Cortex of kidney (tissue), 1 donor: ENCODE measurements around the gene SLC11A2.
"Not testable (repeated sequence)": the region's sequence is repeated elsewhere in the genome, so short reads cannot be mapped to it uniquely, and the experiment has no call there.

ENCODE experiments used
- DNase-seq: peaks from one replicate; lab custom pipeline; 2025; lab: John Stamatoyannopoulos, UW

SLC11A2 gene

DNA sequence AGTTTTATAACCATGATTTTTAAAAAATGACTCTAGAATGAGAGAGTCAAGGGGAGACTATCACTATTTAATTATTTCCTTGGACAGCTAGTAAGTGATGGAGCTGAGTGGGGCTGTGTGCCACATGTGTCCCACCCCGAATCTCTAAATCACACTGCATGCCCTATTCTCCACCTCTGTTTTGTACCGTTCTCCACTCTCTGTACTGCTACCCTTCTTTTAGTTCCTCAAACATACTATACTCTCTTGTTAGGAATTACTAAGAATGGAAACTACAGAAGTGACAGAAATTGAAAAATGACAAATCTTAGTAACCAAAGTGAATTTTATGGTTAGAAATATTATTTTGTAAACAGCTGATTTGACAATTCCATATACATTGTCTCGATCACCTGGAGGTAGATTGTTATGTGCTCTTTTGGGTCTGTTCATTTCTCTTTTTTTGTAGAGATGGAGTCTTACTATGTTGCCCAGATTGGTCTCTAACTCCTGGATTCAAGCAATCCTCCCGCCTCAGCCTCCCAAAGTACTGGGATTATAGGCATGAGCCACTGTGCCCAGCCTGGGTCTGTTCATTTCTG, 35.9 kb downstream of the SLC11A2 start:
- no peak for DNase-seq

DNA sequence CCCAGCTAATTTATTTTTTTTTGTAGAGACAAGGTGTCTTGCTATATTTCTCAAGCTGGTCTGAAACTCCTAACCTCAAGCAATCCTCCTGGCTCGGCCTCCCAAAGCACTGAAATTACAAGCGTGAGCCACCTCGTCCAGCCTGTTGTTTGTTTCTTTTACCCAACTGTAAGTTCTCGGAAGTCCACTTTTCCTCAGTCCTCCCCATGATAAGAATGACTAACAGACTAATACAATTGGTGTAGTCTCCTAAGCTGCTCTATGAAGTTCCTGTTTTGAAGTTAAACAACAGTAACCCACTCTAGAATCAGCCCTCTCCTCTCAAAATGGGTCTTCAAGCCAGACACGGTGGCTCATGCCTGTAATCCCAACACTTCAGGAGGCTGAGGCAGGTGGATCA, 37.3 kb downstream of the SLC11A2 start:
- DNase-seq: no peak

- DNase-seq: no peak
Measured at GRCh38 chr12:50988051-50988450, 38.1 kb downstream of the SLC11A2 start.

DNA sequence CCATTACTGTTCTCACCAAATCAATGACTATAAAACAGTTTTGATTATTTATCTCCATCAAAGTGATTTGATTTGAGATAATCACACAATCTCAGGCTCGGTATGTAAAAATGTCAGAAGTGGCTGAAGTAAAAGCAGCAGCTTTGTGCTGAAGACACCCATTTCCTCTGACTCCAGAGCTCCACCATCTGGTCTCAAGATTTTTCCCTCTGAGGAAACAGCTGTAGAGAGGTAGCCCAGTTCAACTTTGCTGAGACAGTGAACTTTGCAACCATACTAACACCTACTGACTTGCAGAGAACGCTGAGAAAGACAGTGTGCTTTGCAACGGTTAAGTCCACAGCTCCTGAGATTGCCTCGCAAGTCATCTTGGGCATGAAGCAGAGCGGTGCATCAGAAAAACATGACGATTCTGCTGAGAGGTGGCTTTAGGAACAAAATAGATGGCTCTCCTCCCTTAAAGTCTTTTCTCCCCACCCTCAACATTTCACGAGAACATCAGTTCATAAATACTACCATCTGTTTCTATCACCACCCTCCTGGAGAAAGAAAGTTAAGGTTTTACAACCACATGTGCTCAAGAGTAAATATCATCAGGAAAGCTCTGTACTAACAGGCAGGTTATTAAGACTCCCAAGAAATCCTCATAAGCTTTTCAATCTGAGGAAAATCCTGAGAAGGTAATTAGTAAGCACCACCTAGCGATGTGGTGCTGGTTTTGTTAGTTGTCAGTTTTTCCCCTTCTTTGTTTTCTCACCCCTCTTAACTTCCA, 39.0 kb downstream of the SLC11A2 start:
- no peak for DNase-seq

DNA sequence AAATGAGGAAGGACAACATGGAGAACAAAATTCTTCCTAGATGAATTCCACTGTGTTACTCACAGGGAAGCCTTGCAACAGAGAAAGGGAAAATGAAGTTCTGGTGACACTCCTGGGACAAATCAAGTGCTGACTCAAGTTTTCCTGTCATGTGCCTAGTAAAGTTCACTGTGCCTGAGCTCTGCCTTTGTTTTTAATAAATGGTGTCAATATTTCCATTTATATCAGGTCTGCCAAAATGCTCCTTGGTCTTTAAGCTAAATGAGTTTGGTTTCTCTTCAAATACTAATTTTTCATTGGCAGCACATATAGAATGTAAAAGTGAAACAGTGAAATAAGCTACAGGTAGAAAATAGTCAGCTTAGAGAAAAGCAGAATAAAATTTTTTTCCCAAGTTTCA, 40.9 kb downstream of the SLC11A2 start:
- DNase-seq: no peak

GRCh38 chr12:50984586-50985298, 41.4 kb downstream of the SLC11A2 start:
- DNase-seq: no peak

DNA sequence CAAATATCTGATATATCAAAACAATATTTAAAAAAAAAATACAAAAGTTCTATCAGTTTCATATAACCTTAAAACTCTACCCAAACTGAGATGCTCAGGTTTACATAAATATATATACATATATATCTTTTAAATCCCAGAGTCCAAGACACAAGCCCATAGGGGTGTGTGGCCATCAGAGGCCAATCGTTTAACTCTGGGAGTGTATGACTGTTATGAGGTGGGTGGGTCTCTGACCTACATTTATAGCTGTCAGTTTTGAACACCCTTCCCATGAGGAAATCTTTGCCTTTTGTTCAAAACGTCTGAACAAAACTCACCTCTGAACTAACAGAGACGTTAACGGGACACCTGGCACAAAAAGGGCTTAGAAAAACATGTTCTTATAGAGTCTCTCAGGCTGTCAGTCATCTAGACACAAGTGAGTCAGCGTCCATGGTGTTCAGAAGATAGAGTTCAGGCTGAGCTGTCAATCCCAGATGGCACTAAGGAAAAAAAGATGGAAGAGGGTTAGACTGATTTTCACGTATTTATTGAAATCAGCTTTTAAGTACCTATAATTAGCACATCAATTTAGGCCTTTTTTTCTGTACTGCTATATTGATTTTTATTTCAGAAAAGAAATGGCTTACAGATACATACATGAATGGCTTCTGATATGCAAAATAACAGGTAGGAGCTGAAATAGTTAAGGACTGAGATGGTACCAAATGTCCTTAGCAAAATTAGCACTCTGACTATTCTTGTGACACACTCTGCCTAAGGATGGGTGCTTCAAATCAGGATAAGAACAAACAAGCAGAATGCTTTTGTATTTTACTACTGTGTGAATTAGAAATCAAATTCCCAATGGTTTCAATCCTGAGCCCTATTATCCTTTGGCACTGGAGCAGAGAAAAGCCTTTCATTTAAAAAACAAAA, 44.6 kb downstream of the SLC11A2 start:
- no peak for DNase-seq

GRCh38 chr12:50980545-50980944, 45.6 kb downstream of the SLC11A2 start:
- DNase-seq: no peak

DNA sequence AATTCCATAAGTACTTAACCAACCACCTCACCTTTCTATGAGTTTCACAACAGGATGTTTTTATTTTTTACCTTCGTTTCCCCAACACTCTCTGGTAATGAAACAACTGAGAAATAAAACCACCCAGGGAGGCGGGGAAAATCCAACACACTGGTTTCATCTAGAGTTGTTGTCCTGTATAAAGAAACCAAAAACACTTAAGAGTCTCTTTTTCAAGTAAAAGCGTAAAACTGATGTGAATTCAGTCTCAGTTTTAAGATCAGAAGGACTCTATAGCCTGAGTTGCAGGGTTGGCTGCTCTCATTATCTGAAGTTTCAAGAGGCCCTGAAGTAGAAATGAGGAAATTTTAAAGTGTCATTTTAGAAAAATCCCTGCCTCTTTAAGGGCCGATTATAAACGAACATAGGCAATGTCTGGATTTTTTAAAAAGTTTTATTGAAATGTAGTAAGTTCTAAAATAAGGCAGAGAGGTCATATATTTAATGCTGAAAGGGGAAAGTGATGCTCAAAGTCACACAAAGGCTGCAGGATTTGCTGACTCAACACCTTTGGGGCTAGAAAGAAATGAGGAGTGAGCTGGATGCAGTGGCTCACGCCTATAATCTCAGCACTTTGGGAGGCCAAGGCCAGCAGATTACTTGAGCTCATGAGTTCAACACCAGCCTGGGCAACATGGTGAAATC, 46.7 kb downstream of the SLC11A2 start:
- no peak for DNase-seq

DNA sequence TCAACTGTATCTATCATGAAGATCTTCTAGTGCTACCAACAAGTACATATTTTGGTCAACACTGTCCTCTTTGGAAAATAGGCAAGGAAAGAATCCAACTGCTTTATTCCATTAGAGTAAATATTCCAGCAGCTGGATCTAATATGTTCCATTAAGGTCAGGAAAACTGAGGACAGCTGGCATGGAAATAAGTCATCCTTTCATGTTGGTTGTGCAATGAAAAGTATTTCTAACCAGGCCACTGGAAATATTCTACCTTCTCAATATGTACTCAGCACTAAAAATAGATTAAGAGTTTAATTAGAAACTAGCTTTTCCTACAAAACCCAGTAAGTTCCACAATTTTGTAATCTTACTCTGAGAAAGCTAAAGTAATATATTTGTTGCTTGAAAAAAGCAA, 54.2 kb downstream of the SLC11A2 start:
- DNase-seq: no peak

DNA sequence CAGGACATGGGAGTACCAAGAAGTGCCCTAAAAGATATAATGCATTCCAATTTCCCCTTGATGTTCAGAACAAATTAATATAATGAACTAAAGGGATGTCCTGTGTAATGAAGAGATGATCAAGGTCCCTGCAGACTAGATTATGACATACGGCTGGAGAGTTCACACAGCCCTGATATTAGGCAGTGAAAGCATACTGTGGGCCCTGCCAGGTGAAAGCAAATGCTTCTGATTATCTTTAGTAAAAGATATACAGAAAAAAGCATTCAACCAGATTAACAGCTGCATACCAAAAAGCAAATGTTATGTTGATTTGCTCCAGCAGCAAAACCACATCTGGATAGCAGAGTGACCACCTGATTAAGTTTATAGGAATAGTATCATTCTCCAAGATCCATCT, 61.8 kb downstream of the SLC11A2 start:
- DNase-seq: no peak

GRCh38 chr12:50961708-50962107, 64.5 kb downstream of the SLC11A2 start:
- DNase-seq: no peak

GRCh38 chr12:50960130-50960529, 66.1 kb downstream of the SLC11A2 start:
- no peak for DNase-seq

DNA sequence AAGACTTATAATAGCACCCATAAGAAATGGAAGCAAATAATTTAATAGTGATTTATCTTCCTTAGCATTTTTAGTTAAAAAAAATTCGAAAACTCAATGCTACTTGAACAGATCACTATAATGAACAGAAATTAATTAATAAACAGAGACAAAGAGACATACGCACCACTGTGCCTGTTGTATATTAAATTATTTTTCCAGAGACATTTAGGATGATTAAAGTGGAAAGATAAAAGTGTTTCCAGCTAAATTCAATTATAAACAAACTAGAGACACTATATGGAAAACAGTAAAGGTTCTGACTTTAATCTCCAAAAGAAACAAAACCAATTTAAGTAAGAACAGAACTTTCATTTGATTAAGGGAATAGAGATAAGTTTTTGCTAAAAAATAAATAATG, 70.5 kb downstream of the SLC11A2 start:
- no peak for DNase-seq

- DNase-seq: no peak
Measured at GRCh38 chr12:50955288-50955687, 70.9 kb downstream of the SLC11A2 start.

DNA sequence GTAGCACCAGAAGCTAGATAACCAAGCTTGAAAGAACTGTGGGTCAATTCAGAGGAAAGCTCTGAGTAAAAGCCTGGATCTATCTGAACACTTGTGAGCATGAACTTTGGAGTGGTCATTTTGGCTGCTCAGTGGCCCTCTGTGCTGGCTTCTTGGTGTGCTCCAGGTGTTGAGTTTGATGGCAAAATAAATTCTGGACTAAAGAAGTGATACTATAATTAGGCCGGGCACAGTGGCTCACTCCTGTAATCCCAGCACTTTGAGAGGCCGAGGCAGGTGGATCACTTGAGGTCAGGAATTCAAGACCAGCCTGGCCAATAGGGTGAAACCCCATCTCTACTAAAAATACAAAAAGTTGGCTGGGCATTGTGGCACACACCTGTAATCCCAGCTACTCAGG, 71.4 kb downstream of the SLC11A2 start:
- DNase-seq: not testable (repeated sequence)

- no peak for DNase-seq
Measured at GRCh38 chr12:50953047-50953446, 73.1 kb downstream of the SLC11A2 start.

- no peak for DNase-seq
Measured at GRCh38 chr12:50952510-50952909, 73.7 kb downstream of the SLC11A2 start, which contains the start of gene HIGD1C. HIGD1C (plus strand) TSS chr12:50952544; CDS start chr12:50953999, 1,455 bp downstream.

DNA sequence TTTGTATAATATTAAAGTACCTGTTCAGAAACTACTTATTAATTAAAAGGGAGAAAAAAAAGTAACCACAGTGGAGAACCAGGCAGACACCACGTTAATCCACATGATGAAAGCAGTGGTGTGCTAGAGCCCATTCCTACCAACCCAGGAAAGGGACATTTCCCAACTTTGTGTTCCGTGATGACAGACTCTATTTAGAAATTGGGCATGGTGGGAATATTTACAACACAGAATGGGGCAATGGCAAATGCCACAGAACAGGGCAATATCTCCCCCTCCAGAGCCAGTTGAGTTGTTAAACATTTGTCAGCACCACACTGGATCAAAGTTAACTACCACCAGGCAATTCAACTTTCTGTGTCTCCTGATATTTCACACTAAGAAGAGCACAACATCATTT, 75.1 kb downstream of the SLC11A2 start:
- DNase-seq: no peak

DNA sequence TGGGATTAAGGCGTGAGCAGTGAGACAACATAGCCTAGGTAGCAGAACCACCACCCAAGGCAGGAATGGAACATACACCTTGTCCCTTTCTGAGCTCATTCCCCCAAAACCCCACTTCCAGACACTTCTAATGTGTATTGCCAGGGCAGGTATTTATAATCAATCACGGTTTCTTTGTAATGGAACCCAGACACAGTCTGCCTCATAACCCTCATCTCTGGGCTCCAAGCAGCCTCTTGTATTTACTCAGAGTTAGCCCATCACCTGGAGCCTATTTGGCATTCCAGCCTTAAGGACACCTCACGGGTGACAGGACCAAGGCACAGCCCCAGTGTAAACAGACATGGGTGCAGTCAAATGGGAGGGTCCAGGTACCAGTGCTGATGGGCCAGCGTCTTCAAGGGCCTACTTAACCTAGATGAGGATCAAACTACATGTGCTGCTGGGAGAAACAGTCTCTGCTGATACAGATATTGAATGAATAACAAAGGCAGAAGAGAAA, 76.3 kb downstream of the SLC11A2 start:
- DNase-seq: no peak

- DNase-seq: no peak
Measured at GRCh38 chr12:50948798-50949197, 77.4 kb downstream of the SLC11A2 start.
